Muscle of arm (tissue), 12 donors: ENCODE data around the gene SPATA31E1. TPM values are rescaled to one million over a fixed set of nuclear protein-coding genes. Genes with fewer than 3 reads are reported as not detected.
"Not testable (repeated sequence)": the region's sequence is repeated elsewhere in the genome, so short reads cannot be mapped to it uniquely, and the experiment has no call there.

Experiments
- DNase-seq: peaks from one replicate; pipeline ENCODE4 v3.0.0-alpha.2; 2013
- polyA plus RNA-seq, 12 donors: library from polyadenylated mRNA; unstranded; fragments of 120-200 nt; gene quantifications; one replicate each; pipeline ENCODE4 v1.2.1, GENCODE V29; 2013; ENCODE audit not compliant: insufficient read length in 12 of 12

Gene SPATA31E1
- polyA plus RNA-seq, 12 donors, result 0.06 TPM; not detected in 11

GRCh38 chr9:87884578-87885459 lies 2.1 kb downstream of the SPATA31E1 start:
- DNase-seq, result no peak

- DNase-seq, result no peak
Observed at GRCh38 chr9:87885484-87886189, 3.0 kb downstream of the SPATA31E1 start.

GRCh38 chr9:87886210-87886932 lies 3.7 kb downstream of the SPATA31E1 start:
- no peak for DNase-seq

- DNase-seq, result no peak
Observed at GRCh38 chr9:87886933-87887505, 4.3 kb downstream of the SPATA31E1 start.

- DNase-seq, result no peak
Observed at GRCh38 chr9:87887661-87888480, 5.2 kb downstream of the SPATA31E1 start.

- no peak for DNase-seq
Observed at GRCh38 chr9:87888501-87888900, 5.8 kb downstream of the SPATA31E1 start.

GRCh38 chr9:87889065-87889881 lies 6.6 kb downstream of the SPATA31E1 start:
- no peak for DNase-seq

- DNase-seq, result no peak
Observed at GRCh38 chr9:87889882-87890252, 7.2 kb downstream of the SPATA31E1 start.

- no peak for DNase-seq
Observed at GRCh38 chr9:87890837-87891236, 8.2 kb downstream of the SPATA31E1 start.

GRCh38 chr9:87891754-87892153 lies 9.1 kb downstream of the SPATA31E1 start:
- DNase-seq, result no peak

GRCh38 chr9:87892956-87893355 lies 10.3 kb downstream of the SPATA31E1 start:
- no peak for DNase-seq

GRCh38 chr9:87894998-87895625 lies 12.4 kb downstream of the SPATA31E1 start:
- DNase-seq, result no peak

GRCh38 chr9:87896891-87897290 lies 14.2 kb downstream of the SPATA31E1 start:
- DNase-seq, result no peak

GRCh38 chr9:87898151-87898550 lies 15.5 kb downstream of the SPATA31E1 start:
- no peak for DNase-seq

- not testable (repeated sequence) for DNase-seq
Observed at GRCh38 chr9:87902371-87902770, 19.7 kb downstream of the SPATA31E1 start.

- DNase-seq, result no peak
Observed at GRCh38 chr9:87909310-87910041, 26.8 kb downstream of the SPATA31E1 start.

- DNase-seq, result no peak
Observed at GRCh38 chr9:87910821-87911220, 28.1 kb downstream of the SPATA31E1 start.

- not testable (repeated sequence) for DNase-seq
Observed at GRCh38 chr9:87917662-87918061, 35.0 kb downstream of the SPATA31E1 start, which contains the start of gene SPATA31C1. Gene SPATA31C1, plus strand, starts transcription at chr9:87917962.

GRCh38 chr9:87919013-87919412 lies 36.3 kb downstream of the SPATA31E1 start:
- DNase-seq, result not testable (repeated sequence)
